HG03108 (cell line): ENCODE measurements around the gene BCAR3.

Experiments
- ATAC-seq: cut with Tn5 transposase; IDR thresholded peaks from one replicate; pipeline ENCODE4 v1.9.1; 2021; ENCODE audit warnings: moderate library complexity; ENCODE audit not compliant: unreplicated experiment

The BCAR3 gene

DNA sequence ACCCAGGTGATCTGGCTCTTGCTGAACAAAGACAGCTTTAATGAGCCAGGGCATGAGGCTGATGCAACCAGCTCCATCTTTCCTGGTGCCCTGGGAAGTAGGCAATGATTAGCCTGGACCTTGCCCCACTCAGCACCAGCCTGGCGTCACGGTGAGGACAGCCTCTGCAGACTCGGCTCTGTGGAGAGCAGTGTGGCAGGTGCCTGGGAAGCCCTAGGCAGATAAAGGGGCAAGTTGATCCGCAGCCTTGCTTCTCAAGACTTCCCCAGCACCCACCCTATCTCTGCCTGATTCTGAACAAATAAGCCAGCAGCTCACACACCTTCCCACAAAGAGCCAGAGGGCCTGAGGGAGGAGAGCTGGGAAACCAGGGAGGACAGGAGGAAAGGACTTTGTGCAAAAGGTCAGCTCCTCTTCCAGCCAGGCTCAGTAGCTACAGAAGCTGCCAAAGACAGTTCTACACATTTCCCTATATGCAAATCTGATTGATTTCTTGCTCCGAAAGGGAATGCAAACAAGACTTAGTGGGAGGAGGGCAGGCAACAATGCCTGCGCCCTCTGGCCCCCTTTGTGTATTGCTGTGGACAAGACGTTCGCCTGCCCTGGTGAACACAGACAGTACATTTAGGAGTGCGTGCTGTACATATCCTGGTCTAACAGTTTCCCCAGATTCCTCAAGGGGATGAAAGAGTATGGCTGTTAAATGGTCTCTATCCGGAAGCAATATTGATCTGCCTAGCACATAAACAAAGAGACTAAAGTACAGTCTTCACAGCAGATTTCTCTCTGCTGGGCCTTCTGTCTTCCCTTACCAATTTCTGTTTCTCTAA lies 63.8 kb downstream of the BCAR3 start:
- ATAC-seq = no peak

- no peak for ATAC-seq
These were observed 64.5 kb downstream of the BCAR3 start for GRCh38 chr1:93616996-93617669.

DNA sequence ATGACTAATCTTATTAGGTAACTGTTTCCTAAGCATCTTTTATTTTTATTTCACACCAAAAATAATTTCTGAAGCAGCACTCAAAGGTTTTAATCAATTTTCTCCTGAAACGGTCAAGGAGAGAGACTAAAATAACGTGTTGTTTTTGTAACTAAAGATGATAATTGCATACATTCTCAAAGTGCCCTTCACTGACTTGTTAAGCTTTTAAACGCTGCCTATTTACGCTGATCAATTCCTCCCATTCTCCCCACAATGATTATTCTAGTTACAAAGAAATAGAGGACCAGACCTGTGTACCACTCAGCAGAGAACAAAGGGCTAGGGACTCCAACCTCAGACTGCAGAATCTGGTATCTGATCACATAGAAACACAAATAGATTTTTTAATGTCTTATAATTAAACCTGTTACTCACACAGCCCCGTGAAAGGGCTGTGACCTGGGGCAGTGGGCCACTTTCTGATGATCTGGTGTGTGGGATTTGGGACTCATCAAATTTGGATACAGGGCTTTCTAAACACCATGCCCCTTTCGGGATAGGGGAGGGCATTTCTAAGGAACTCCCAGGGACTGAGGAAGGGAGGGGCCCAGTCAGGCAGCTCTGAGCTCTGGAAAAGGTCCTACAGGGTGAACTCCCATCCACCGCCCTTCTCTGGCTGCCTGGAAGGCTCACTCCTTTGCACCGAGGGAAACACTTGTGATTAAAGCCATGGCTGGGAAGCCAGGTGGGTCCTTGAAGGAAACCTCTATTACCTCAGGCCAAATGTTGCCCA lies 65.2 kb downstream of the BCAR3 start:
- no peak for ATAC-seq

DNA sequence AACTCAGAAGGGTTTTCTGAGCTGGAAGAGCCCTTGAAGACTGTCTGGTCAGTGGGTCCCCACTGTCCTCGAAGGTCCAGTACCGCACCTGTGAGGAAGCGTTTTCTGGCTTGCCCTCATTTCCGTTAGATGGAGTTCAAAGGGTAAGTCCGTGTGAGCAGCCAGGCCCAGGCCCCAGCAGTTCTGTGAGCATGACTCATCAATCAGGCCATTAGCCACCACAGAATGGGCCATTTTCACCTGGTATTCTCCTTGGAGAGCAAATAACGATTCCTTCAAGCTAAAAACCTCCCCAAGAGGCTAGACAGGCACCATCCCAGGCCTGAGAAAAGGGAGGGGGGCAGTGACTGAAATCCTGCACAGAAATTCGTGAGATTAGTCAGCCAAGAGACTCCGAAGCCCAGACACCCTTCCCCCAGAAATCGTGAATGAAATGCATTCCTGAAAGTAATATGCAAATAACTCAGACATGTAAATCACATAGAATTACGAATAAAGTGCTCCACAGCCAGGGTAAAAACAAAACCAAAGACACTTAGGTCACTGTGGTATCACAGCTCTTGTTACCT lies 66.0 kb downstream of the BCAR3 start:
- peak; percentile 73 for ATAC-seq

- peak; percentile 43 for ATAC-seq
These were observed 66.6 kb downstream of the BCAR3 start for GRCh38 chr1:93614986-93615581.

- no peak for ATAC-seq
These were observed 67.1 kb downstream of the BCAR3 start for GRCh38 chr1:93614541-93614940.

GRCh38 chr1:93613898-93614297 lies 67.7 kb downstream of the BCAR3 start:
- ATAC-seq = no peak

DNA sequence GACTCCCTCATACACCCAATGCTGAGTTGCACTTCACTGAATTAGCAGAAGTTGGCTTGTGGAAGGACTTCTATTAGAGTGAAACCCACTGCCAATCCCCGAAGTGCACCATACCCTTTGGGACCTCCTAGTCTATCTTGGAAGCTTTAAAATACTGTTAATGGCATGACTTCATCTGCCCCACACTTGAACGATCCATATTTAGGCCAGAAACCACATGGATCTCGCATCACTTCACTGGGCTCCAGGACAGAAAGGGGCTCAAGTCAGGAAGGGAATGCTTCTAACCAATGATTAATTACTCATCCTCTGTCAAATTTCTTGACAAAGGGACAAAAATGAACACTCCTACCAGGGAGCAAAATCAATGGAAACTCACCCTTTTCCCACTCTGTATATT lies 69.1 kb downstream of the BCAR3 start:
- ATAC-seq = no peak

GRCh38 chr1:93611668-93612067 lies 70.0 kb downstream of the BCAR3 start:
- no peak for ATAC-seq

DNA sequence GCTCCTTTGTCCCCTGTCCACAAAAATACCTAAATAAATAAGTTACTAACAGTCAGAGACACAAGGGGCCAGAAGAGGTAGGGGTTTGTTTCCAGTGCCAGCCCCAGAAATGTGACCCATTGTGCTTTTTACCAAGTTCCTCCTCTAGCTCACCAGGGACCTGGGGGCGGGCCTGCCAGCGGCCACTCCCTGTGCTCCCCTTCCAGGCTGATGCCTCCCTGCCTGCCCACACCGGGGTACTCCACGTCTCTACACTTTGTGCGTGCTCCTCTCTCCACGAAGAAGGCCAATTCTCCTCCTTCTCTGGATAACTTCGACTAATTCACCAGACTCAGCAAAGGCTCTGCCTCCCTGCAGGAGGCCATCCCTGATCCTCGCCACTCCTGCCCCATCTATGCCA lies 72.1 kb downstream of the BCAR3 start:
- no peak for ATAC-seq

- ATAC-seq = no peak
These were observed 73.2 kb downstream of the BCAR3 start for GRCh38 chr1:93608187-93609109.

DNA sequence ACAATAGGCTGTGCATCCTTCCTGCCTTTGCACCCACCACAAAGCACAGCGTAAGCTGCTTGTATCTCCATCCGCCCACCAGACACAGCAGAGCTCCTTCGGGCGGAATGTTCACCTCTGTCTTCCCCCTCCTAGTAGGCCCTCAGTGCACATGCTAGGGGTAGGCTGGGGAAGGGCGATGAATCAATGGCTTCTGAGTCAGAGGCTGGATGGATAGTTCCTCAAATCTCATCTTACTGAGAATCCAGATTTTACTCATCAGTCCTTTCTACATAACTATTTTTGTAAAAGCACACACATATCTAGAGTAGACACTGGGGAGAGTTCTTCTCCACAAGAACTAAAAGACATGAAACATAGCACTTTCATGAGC lies 73.8 kb downstream of the BCAR3 start:
- ATAC-seq = peak; percentile 90

- ATAC-seq = no peak
These were observed 75.7 kb downstream of the BCAR3 start for GRCh38 chr1:93605812-93606512.

- no peak for ATAC-seq
These were observed 76.5 kb downstream of the BCAR3 start for GRCh38 chr1:93605026-93605568.

DNA sequence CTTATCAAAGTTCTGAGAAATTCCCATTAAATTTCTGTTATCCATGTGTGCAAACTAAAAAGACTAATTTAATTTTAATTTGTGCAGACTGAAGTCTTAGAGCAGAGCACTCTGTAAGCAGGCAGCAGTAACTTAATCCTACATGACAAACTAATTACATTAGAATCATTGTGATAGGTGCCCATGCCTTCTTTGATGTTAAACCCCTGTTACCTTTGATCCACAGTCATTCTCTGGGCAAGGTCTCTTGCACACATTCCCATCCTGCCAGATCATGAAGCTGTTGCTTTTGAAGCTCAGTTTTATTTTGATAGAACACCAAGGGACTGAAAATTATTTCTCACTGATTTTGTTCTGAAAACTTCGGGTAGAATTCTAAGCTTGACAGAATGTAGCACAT lies 77.2 kb downstream of the BCAR3 start:
- ATAC-seq = no peak

- ATAC-seq = no peak
These were observed 78.0 kb downstream of the BCAR3 start for GRCh38 chr1:93603601-93604000.

- no peak for ATAC-seq
These were observed 78.5 kb downstream of the BCAR3 start for GRCh38 chr1:93603106-93603505.

DNA sequence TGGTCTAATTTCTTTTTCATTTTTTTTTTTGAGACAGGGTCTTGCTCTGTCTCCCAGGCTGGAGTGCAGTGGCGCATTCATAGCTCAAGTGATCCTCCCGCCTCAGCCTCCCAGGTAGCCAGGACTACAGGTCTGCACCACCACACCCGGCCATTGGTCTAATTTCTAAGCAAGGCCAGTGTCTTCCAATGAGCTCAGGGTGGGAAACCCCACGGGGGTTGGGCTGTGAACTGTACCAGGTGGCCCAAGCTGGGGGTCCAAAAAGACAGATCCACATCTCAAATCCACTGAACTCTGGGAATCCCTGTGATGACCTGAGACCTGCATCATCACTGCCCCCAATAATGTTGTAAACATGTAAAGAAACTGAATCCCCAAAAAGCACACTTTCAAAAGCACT lies 79.5 kb downstream of the BCAR3 start:
- ATAC-seq = no peak

DNA sequence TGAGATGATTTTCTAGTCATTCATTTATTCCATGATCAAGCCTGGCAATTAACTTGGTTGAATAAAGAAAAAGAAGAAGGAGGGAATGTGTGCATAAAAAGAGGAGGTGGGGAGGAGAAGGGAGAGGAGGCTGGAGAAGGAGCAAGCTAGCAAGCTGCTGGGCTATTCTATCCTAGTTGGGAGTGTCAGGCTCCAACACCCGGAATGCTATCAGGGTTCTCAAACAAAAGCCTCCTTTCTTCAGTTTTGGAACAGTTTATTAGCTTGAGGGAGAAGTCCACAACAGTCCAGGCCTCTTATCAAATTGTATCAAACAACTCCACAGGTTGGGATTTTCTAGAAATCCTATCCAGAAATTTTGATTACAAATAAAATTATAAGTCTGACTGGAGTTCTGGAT lies 80.0 kb downstream of the BCAR3 start:
- ATAC-seq = no peak
